Muscle of leg (tissue), 11 donors: ENCODE measurements around the gene ALK. TPM values are rescaled to one million over a fixed set of nuclear protein-coding genes. Genes with fewer than 3 reads are reported as not detected.

Experiments used
- DNase-seq: peaks from one replicate; pipeline ENCODE4 v3.0.0; 2013
- H3K27ac ChIP-seq: one replicate; pipeline ENCODE4 v1.5.1; 2013; ENCODE audit warnings: mild to moderate bottlenecking, low read length, control low read depth
- H3K27me3 ChIP-seq: one replicate; pipeline ENCODE4 v1.6.1; 2013; ENCODE audit warnings: low read length; ENCODE audit not compliant: control insufficient read depth, insufficient read depth
- H3K36me3 ChIP-seq: one replicate; pipeline ENCODE4 v1.6.1; 2013; ENCODE audit warnings: low read length; ENCODE audit not compliant: control insufficient read depth, insufficient read depth
- H3K4me1 ChIP-seq: one replicate; pipeline ENCODE4 v1.6.1; 2013; ENCODE audit warnings: low read length; ENCODE audit not compliant: control insufficient read depth, insufficient read depth
- H3K4me3 ChIP-seq: one replicate; pipeline ENCODE4 v1.5.1; 2013; ENCODE audit warnings: low read length, control low read depth
- H3K9me3 ChIP-seq: replicated peaks from 2 replicates; pipeline ENCODE4 v1.6.1; 2013; ENCODE audit warnings: low read depth, low read length; ENCODE audit not compliant: control insufficient read depth
- WGBS: methylation state at CpG from one replicate; pipeline ENCODE4 v1.1.5; 2013; ENCODE audit warnings: missing lambda C conversion rate; ENCODE audit not compliant: insufficient coverage; 5-methylcytosine and 5-hydroxymethylcytosine counted together
- polyA plus RNA-seq, 8 donors: library from polyadenylated mRNA; unstranded; fragments of 120-200 nt; gene quantifications; one replicate each; pipeline versions ENCODE4 v1.2.1 to v1.2.3, GENCODE V29; 2013; ENCODE audit warnings: inconsistent platforms in 1 of 8, low replicate concordance in 1 of 8; ENCODE audit not compliant: insufficient read length in 8 of 8, insufficient read depth in 1 of 8
- total RNA-seq: library from RNA; stranded (reverse); fragments of 120-200 nt; gene quantifications from one replicate; pipeline ENCODE4 v1.2.4, GENCODE V29; 2013

ALK gene
- total and polyA plus RNA-seq, 9 donors: 0.04 to 0.29 (median 0.09) TPM

DNA sequence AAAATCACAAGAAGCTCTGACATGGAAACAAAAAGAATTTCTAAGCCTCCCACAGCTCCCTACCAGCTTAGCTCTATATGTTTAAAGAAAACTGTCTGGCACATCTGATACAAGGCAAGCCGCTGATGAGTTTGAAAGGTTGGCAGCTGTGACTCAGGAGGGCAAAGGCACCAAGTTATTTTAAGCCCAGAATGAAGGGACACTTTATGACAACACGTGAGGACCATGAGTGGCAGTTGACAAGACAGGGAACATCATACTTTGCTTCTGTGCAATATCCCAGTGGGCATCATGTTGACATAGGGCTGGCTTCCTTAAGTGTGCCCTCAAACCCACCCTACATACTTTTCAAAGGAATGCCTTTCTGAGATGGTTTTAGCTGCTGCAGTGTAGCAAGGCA lies 533.3 kb downstream of the ALK start:
- no peak overlapping the region for H3K27ac ChIP-seq
- 60% methylated on average over 1 of the region's 2 CpGs for WGBS
- no peaks in the 10 kb centered on the region for H3K4me1 ChIP-seq
- H3K27me3 ChIP-seq: peaks cover 4% of the 10 kb centered on the region
- no peaks in the 10 kb centered on the region for H3K9me3 ChIP-seq
- peak; percentile 32 for DNase-seq
- H3K4me3 ChIP-seq: no peak overlapping the region
- no peaks in the 10 kb centered on the region for H3K36me3 ChIP-seq

DNA sequence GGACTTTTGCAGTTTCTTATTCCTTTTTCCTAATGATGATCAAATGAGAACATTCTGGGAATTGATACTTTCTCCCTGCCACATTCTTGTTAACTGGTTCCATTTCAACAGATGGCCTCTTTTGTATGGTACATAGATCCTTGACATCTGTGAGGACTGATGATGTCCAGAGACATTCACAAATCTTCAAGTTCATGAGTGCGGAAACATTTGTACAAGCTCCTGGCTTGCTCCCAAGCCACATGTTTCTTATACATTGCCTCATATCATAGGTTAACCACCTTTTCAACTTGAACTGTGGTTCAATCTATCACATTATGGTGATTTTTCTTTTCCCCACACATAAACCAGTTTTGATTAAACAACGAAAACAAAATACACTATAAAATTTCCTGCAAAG lies 538.9 kb downstream of the ALK start:
- Histone ChIP-seq H3K4me3 (no peak overlapping the region), H3K9me3 (no peaks in the 10 kb centered on the region), H3K27me3 (peaks cover 4% of the 10 kb centered on the region), H3K4me1 (no peaks in the 10 kb centered on the region), H3K36me3 (no peaks in the 10 kb centered on the region), H3K27ac (no peak overlapping the region)
- DNase-seq: no peak
- WGBS: 20% methylated on average over 1 of the region's 2 CpGs

DNA sequence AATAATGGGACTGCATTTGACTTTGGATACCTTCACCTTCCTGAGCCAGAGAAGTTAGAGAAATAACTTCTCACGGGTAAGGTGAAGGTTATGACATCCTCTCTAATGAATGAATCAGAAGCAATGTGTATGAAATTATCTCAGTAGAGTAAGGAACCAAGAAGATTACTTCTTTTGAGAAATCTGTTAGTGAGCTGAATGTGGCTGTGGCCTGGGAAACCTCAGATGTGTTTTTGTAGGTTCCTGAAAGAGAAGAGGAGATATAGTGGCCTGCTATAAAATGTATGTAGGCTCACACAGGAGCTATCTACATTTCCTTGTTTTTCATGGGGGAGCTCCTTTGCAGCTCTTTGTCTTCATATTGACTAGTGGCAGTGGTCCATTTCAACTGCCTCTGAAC lies 543.6 kb downstream of the ALK start:
- 100% methylated on average over 1 of the region's 1 CpG for WGBS
- no peaks in the 10 kb centered on the region for H3K4me1 ChIP-seq

DNA sequence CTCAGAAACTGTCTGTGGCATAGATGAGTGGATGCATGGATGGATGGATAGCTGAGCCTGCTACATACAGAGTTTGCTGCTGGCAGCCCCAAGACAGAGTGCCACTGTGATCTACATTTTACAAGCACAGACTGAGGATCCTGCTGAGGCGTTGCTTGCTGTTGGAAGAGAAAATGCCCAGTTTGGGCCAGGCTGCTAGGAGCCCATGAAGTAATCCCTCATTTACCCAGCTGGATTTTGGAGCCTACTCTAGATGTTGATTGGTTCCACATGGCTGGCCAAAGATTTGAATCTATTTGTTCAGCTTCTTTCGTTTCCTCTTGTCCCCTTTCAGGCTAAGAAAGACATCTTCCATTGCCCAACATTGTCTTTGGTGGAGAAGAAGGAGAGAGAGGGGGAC lies 544.8 kb downstream of the ALK start:
- no peak for DNase-seq
- Histone ChIP-seq H3K4me1 (no peaks in the 10 kb centered on the region), H3K27me3 (no peaks in the 10 kb centered on the region), H3K36me3 (no peaks in the 10 kb centered on the region), H3K9me3 (no peaks in the 10 kb centered on the region), H3K27ac (no peak overlapping the region), H3K4me3 (no peak overlapping the region)
- WGBS: 33% methylated on average over 1 of the region's 2 CpGs

More for the DNA sequence above, 543.6 kb downstream of the ALK start:
- H3K27me3 ChIP-seq: no peaks in the 10 kb centered on the region
- H3K27ac ChIP-seq: no peak overlapping the region
- H3K36me3 ChIP-seq: no peaks in the 10 kb centered on the region
- H3K9me3 ChIP-seq: no peaks in the 10 kb centered on the region
- no peak overlapping the region for H3K4me3 ChIP-seq
- no peak for DNase-seq

DNA sequence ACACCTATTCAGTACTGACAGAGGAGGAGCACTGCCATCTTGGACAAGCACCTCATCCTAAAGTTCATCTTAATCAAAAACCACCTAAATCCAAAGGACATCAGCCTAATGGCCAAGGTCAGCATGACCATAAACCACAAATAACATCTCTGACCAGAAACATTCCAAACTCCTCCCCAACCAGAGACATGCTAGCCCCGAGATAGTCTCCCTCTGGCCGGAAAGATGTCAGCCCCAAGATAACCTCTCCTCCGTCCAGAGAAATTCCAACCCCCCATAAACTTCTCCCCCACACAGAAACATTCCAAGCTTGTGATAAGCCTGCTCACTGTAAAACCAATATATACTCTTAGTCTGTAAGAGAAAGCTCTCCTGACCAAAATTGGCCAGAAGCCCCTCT lies 545.5 kb downstream of the ALK start:
- no peak for DNase-seq
- H3K27me3 ChIP-seq: no peaks in the 10 kb centered on the region
- H3K4me3 ChIP-seq: no peak overlapping the region
- H3K36me3 ChIP-seq: no peaks in the 10 kb centered on the region
- H3K27ac ChIP-seq: no peak overlapping the region
- WGBS: 77% methylated on average over 3 of the region's 3 CpGs
- no peaks in the 10 kb centered on the region for H3K9me3 ChIP-seq
- H3K4me1 ChIP-seq: no peaks in the 10 kb centered on the region

DNA sequence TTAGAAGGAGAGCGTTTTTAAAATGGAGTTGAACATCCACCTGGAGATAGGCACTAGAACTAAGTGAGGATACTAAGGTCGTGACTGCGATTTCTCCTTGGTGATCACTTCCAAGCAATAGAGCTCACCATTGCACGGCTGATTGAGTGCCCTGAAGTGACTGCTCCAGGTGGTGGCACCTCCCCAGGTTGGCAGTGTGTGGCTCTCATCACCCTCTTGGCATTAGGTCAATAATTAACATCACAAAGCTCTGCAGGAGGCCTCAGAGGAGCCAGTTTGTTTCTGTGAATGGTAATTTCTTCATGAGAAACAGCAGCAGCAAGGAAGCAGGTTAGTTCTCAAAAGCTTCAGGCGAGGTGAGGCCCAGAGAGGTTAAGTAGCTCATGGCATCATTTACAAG lies 546.6 kb downstream of the ALK start:
- DNase-seq: no peak
- WGBS: 67% methylated on average over 5 of the region's 5 CpGs
- Histone ChIP-seq H3K4me1 (no peaks in the 10 kb centered on the region), H3K27me3 (no peaks in the 10 kb centered on the region), H3K27ac (no peak overlapping the region), H3K4me3 (no peak overlapping the region), H3K9me3 (no peaks in the 10 kb centered on the region), H3K36me3 (no peaks in the 10 kb centered on the region)

DNA sequence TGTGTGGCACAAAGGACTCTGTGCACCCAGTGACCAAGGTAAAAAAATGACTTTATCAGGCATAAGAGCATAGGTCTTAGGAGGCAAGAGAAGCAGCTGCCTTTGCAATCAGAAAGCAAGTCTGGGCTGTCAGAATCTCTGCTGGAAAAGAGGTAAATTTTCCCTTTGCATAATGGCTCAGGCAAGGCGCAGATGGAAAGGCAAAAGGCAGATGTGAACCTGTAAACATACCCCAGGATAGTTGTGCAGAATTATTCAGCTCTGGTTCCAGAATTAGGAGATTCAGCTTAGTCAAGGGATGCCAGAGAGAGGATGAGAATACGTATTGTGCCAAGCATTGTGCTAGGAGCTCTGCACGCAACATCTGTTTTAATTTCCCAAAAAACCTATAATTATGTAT lies 547.5 kb downstream of the ALK start:
- Histone ChIP-seq H3K4me1 (no peaks in the 10 kb centered on the region), H3K4me3 (no peak overlapping the region), H3K36me3 (no peaks in the 10 kb centered on the region), H3K9me3 (no peaks in the 10 kb centered on the region), H3K27ac (no peak overlapping the region), H3K27me3 (no peaks in the 10 kb centered on the region)
- DNase-seq: peak; percentile 50
- 33% methylated on average over 1 of the region's 3 CpGs for WGBS

DNA sequence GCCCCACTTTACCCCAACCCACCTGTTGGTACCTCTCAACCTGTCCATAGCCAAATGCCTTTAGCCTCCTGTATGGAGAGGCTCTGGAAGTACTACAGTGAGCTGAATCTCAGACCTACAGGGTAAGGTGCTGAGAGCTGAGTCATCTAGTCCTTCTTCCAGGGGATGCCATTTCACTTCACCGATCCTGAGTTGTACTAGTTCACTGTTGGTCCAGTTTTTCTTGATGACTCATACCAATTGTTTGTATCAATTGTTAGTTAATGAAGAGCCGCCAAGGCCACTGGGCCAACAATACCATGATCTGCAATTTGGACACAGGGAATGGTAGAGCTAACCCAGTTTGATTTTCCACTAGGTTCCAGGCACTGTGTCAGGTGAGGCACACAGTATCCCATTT lies 549.2 kb downstream of the ALK start:
- DNase-seq: no peak
- Histone ChIP-seq H3K4me3 (no peak overlapping the region), H3K27ac (no peak overlapping the region), H3K27me3 (no peaks in the 10 kb centered on the region), H3K4me1 (no peaks in the 10 kb centered on the region), H3K36me3 (no peaks in the 10 kb centered on the region), H3K9me3 (no peaks in the 10 kb centered on the region)
- no CpG with 5 or more reads among the region's 2 CpGs for WGBS

DNA sequence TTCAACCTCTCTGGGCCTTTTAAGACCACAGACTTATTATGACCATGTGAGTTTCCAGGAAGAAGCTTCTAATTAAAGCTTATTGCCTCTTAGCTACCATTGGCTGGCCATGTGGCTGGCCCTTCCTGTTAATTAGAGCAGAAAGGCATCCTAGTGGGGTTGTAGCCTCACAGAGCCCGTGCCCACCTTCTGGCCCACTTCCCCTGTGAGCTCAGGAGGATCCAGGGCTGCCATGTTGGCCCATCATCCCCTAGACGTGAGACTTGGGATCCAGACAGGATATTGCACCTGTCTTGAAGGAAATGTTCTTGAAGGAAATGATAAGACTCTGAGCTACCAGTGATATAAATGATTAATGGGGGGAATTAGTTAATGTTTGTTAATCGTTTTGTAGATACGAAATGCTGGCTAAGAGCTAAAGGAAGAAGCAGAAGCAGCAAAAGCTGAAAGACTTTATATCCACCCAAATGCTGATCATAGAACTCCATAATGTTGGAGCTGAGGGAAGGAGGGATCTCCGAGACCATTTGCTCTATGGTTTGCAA lies 550.7 kb downstream of the ALK start:
- Histone ChIP-seq H3K4me3 (no peak overlapping the region), H3K27me3 (no peaks in the 10 kb centered on the region), H3K4me1 (no peaks in the 10 kb centered on the region), H3K27ac (no peak overlapping the region), H3K9me3 (no peaks in the 10 kb centered on the region), H3K36me3 (no peaks in the 10 kb centered on the region)
- DNase-seq: no peak
- WGBS: 50% methylated on average over 1 of the region's 5 CpGs

DNA sequence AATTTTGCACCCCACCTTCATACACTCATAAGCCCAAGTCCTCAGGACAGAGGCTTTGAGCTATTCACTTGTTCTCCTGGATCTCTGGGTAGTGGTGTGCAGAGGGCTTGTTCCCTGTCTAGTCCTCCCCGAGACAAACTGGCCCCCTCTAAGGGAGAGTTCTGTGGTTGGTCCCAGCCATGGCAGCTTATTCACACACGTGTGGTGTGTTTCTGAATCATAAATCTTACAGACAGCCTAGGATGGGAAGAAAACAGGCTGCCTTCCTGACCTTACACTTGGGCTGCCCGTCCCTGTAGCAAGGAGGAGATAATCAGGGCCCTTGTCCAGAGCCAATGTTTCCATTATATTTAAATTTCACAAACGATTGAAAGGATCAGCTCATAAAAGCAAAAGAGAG lies 551.2 kb downstream of the ALK start:
- DNase-seq: no peak
- Histone ChIP-seq H3K4me1 (no peaks in the 10 kb centered on the region), H3K36me3 (no peaks in the 10 kb centered on the region), H3K27me3 (no peaks in the 10 kb centered on the region), H3K4me3 (no peak overlapping the region), H3K9me3 (no peaks in the 10 kb centered on the region), H3K27ac (no peak overlapping the region)
- WGBS: no CpG with 5 or more reads among the region's 4 CpGs

DNA sequence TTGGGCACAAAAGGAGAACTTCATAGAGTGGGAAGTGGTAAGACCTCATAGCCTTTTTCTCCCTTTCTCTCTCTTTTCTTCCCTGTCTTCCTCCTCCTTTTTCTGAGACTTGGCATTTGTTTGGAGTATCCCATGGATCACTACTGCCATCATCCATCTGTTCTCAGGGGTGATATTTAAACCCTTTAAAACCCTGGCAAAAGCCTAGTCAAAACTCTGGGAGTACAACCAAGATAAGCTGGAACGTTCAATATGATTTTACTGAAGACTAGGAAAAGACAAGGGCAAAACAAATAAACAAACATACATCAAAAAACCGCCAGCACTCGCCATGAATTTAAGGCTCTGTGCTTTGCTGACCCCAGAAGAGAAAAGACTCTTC lies 552.7 kb downstream of the ALK start:
- DNase-seq: no peak
- Histone ChIP-seq H3K4me3 (no peak overlapping the region), H3K36me3 (no peaks in the 10 kb centered on the region), H3K27me3 (no peaks in the 10 kb centered on the region), H3K4me1 (no peaks in the 10 kb centered on the region), H3K27ac (no peak overlapping the region), H3K9me3 (no peaks in the 10 kb centered on the region)
- 82% methylated on average over 3 of the region's 3 CpGs for WGBS
